ENCODE data around the gene MPP3.

MPP3 gene

GRCh38 chr17:43880420-43880991 lies 47.6 kb upstream of the MPP3 start (continued):
- TF ChIP-seq, protein P1, sequence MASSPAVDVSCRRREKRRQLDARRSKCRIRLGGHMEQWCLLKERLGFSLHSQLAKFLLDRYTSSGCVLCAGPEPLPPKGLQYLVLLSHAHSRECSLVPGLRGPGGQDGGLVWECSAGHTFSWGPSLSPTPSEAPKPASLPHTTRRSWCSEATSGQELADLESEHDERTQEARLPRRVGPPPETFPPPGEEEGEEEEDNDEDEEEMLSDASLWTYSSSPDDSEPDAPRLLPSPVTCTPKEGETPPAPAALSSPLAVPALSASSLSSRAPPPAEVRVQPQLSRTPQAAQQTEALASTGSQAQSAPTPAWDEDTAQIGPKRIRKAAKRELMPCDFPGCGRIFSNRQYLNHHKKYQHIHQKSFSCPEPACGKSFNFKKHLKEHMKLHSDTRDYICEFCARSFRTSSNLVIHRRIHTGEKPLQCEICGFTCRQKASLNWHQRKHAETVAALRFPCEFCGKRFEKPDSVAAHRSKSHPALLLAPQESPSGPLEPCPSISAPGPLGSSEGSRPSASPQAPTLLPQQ (tag by site-specific recombination; IDR thresholded peaks at IDR 0.05) = peak; percentile 78
- TF ChIP-seq ZFP69B (tag by site-specific recombination; IDR thresholded peaks at IDR 0.05) (peak; percentile 48; the same call in 1 of the 2 replicates), ZNF777 (tag by site-specific recombination; IDR thresholded peaks at IDR 0.05; ENCODE audit: borderline replicate concordance) (no peak), SCRT1 (tag by site-specific recombination; IDR thresholded peaks at IDR 0.05; ENCODE audit: borderline replicate concordance) (peak; percentile 94), PRDM1 (tag by site-specific recombination; IDR thresholded peaks at IDR 0.05) (peak; percentile 69), SCRT2 (tag by site-specific recombination; IDR thresholded peaks at IDR 0.05) (peak; percentile 98), GLI2 (tag by site-specific recombination; IDR thresholded peaks at IDR 0.05; ENCODE audit: borderline replicate concordance, low read depth) (no peak)

GRCh38 chr17:43879723-43880419 lies 46.9 kb upstream of the MPP3 start:
- Histone ChIP-seq H3K4me3 (ENCODE audit: low read depth, low read length) (no peak overlapping the region), H3K36me3 (ENCODE audit: control insufficient read depth in 2 of 2, insufficient read depth in 1 of 2, low read length in 2 of 2) (peaks cover 3 to 44% of the 10 kb centered on the region in 2 experiments; a peak in 2 of 3 replicates), H3K27ac (ENCODE audit: extremely low read depth, low read depth, low read length) (no peak overlapping the region), H3K9me3 (ENCODE audit: control insufficient read depth, insufficient read depth, low read depth, low read length) (no peaks in the 10 kb centered on the region), H3K4me1 (ENCODE audit: control insufficient read depth, insufficient read depth, low read length) (no peaks in the 10 kb centered on the region; the same call in 1 of the 2 replicates)
- CTCF ChIA-PET = interaction anchor here (0.6 to 6.1 kb wide), 42 partner anchors 9 to 1297 kb away, joined by 3 to 106 read pairs (median 5); partner anchors contain the start of genes MPP2 and PPY
- no peak for TF ChIP-seq PATZ1 (tag by site-specific recombination; IDR thresholded peaks at IDR 0.05)
- TF ChIP-seq ZNF768 (tag by site-specific recombination; IDR thresholded peaks at IDR 0.05) = 0 out of 2 replicates have a peak, but pooled peaks have one; percentile 30
- no peak for TF ChIP-seq GLIS1 (tag by site-specific recombination; IDR thresholded peaks at IDR 0.05)
- POLR2A ChIA-PET = interaction anchor here (0.5 to 1.2 kb wide), 2 partner anchors 58 to 190 kb away, joined by 3 to 5 read pairs; no protein-coding TSS in a partner anchor

GRCh38 chr17:43878260-43879175 lies 45.6 kb upstream of the MPP3 start:
- Histone ChIP-seq H3K4me1 (ENCODE audit: control insufficient read depth, insufficient read depth, low read length) (no peaks in the 10 kb centered on the region; the same call in 1 of the 2 replicates), H3K4me3 (ENCODE audit: low read depth, low read length) (no peak overlapping the region), H3K36me3 (ENCODE audit: control insufficient read depth in 2 of 2, insufficient read depth in 1 of 2, low read length in 2 of 2) (peaks cover 3 to 44% of the 10 kb centered on the region in 2 experiments; a peak in 2 of 3 replicates), H3K9me3 (ENCODE audit: control insufficient read depth, insufficient read depth, low read depth, low read length) (no peaks in the 10 kb centered on the region), H3K27ac (ENCODE audit: extremely low read depth, low read depth, low read length) (no peak overlapping the region)
- CTCF ChIA-PET = interaction anchor here (0.5 to 6.1 kb wide), 65 partner anchors 11 to 1171 kb away, joined by 3 to 106 read pairs (median 4); partner anchors contain the start of genes ASB16, CD300LG, MPP2 and PPY
- POLR2A ChIA-PET = interaction anchor here (0.5 to 1.3 kb wide), 4 partner anchors 11 to 60 kb away, joined by 3 read pairs; no protein-coding TSS in a partner anchor
- no peak for TF ChIP-seq PRDM4 (tag by site-specific recombination; IDR thresholded peaks at IDR 0.05)
- peak; percentile 89 for TF ChIP-seq ZNF660 (tag by site-specific recombination; IDR thresholded peaks at IDR 0.05)
- no peak for TF ChIP-seq ZNF311 (tag by site-specific recombination; IDR thresholded peaks at IDR 0.05; ENCODE audit: borderline replicate concordance)
- no peak for TF ChIP-seq ZBTB21 (tag by site-specific recombination; IDR thresholded peaks at IDR 0.05)
- no peak for TF ChIP-seq ZNF18 (tag by site-specific recombination; IDR thresholded peaks at IDR 0.05)
- TF ChIP-seq, protein P2, sequence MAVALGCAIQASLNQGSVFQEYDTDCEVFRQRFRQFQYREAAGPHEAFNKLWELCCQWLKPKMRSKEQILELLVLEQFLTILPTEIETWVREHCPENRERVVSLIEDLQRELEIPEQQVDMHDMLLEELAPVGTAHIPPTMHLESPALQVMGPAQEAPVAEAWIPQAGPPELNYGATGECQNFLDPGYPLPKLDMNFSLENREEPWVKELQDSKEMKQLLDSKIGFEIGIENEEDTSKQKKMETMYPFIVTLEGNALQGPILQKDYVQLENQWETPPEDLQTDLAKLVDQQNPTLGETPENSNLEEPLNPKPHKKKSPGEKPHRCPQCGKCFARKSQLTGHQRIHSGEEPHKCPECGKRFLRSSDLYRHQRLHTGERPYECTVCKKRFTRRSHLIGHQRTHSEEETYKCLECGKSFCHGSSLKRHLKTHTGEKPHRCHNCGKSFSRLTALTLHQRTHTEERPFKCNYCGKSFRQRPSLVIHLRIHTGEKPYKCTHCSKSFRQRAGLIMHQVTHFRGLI (tag by site-specific recombination; IDR thresholded peaks at IDR 0.05) = no peak
- TF ChIP-seq PATZ1 (tag by site-specific recombination; IDR thresholded peaks at IDR 0.05) = peak; percentile 79
